ENCODE data around the gene PDK2. TPM values are rescaled to one million over a fixed set of nuclear protein-coding genes. Genes with fewer than 3 reads are reported as not detected.

The PDK2 gene
- total RNA-seq = 12.7 and 14.5 TPM in 2 replicates

- peak within 1 kb of the TSS; percentile 87 for H3K4me3 ChIP-seq (ENCODE audit: low read depth, low read length)
- no peaks in the 10 kb centered on the region for H3K27me3 ChIP-seq (ENCODE audit: control insufficient read depth, insufficient read depth, low read length)
- peak; percentile 69 for DNase-seq (ENCODE audit: low read depth)
- no peak for TF ChIP-seq CTCF (IDR thresholded peaks at IDR 0.05; ENCODE audit: insufficient read depth, low read length, poor library complexity, severe bottlenecking)
- H3K36me3 ChIP-seq (ENCODE audit: control insufficient read depth, insufficient read depth, low read length) = peaks cover 5% of the 10 kb centered on the region
Observed at GRCh38 chr17:50094753-50095619, at the start of gene PDK2. PDK2 (plus strand) TSS chr17:50095351; CDS start chr17:50095436, 85 bp downstream.

GRCh38 chr17:50046179-50046578, 49.0 kb upstream of the PDK2 start:
- Histone ChIP-seq H3K36me3 (ENCODE audit: control insufficient read depth, insufficient read depth, low read length) (no peaks in the 10 kb centered on the region), H3K4me3 (ENCODE audit: low read depth, low read length) (no peak overlapping the region), H3K27me3 (ENCODE audit: control insufficient read depth, insufficient read depth, low read length) (no peaks in the 10 kb centered on the region)
- no peak for TF ChIP-seq CTCF (IDR thresholded peaks at IDR 0.05; ENCODE audit: insufficient read depth, low read length, poor library complexity, severe bottlenecking)
- DNase-seq (ENCODE audit: low read depth) = no peak

- Histone ChIP-seq H3K36me3 (ENCODE audit: control insufficient read depth, insufficient read depth, low read length) (no peaks in the 10 kb centered on the region), H3K27me3 (ENCODE audit: control insufficient read depth, insufficient read depth, low read length) (no peaks in the 10 kb centered on the region), H3K4me3 (ENCODE audit: low read depth, low read length) (no peak overlapping the region)
- TF ChIP-seq CTCF (IDR thresholded peaks at IDR 0.05; ENCODE audit: insufficient read depth, low read length, poor library complexity, severe bottlenecking) = no peak
- DNase-seq (ENCODE audit: low read depth) = no peak
Observed at GRCh38 chr17:50046667-50047066, 48.5 kb upstream of the PDK2 start.

GRCh38 chr17:50047083-50047482, 48.1 kb upstream of the PDK2 start:
- no peak for DNase-seq (ENCODE audit: low read depth)
- no peak for TF ChIP-seq CTCF (IDR thresholded peaks at IDR 0.05; ENCODE audit: insufficient read depth, low read length, poor library complexity, severe bottlenecking)
- Histone ChIP-seq H3K4me3 (ENCODE audit: low read depth, low read length) (no peak overlapping the region), H3K36me3 (ENCODE audit: control insufficient read depth, insufficient read depth, low read length) (no peaks in the 10 kb centered on the region), H3K27me3 (ENCODE audit: control insufficient read depth, insufficient read depth, low read length) (no peaks in the 10 kb centered on the region)

DNA sequence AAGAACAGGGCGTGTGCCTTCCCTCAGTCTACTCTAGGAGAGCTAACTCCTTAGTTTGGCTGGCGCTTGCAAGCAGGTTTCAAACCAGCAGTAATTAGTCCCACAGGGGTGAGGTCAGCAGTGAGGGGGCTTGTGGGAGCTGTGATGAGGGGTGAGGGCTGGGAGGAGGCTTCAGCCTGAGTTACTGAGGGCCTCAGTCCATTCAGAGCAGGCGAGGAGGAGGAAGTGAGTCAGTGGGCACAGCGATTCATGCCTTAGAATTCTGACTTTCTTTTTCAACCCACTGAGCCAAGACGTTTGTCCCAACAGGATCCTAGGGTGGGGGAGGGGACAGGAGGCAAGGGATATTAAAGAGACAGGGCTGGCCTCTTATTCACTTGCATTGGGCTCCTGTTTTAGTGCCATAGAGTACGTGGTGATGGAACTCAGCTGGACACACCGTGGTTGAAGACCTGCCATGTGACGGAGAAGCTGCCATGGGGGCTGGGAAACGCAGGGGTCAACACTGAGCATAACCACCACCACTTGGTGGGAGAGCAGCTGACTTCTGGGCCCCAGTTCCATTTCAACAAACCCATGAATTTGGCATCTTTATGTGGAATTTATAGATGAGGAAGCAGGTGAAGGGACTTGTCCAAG, 47.5 kb upstream of the PDK2 start:
- Histone ChIP-seq H3K36me3 (ENCODE audit: control insufficient read depth, insufficient read depth, low read length) (no peaks in the 10 kb centered on the region), H3K4me3 (ENCODE audit: low read depth, low read length) (no peak overlapping the region), H3K27me3 (ENCODE audit: control insufficient read depth, insufficient read depth, low read length) (no peaks in the 10 kb centered on the region)
- DNase-seq (ENCODE audit: low read depth) = peak; percentile 92
- no peak for TF ChIP-seq CTCF (IDR thresholded peaks at IDR 0.05; ENCODE audit: insufficient read depth, low read length, poor library complexity, severe bottlenecking)

All from kidney epithelial cell (primary cell).